ENCODE results near the gene COMT. TPM values are rescaled to one million over a fixed set of nuclear protein-coding genes. Genes with fewer than 3 reads are reported as not detected.

The COMT gene
- total RNA-seq, 1 donor from 2014 or later, result 175 TPM

GRCh38 chr22:19915287-19915954, 26.2 kb upstream of the COMT start:
- TF ChIP-seq CTCF (IDR thresholded peaks at IDR 0.05), result no peak
- H3K4me3 ChIP-seq, result no peak overlapping the region
- peaks cover 66% of the 10 kb centered on the region for H3K36me3 ChIP-seq
- no peaks in the 10 kb centered on the region for H3K9me3 ChIP-seq
- intact Hi-C loops (cut with DNase I), result no loop called here
- H3K27ac ChIP-seq, result no peak overlapping the region
- ATAC-seq (no peak), DNase-seq (no peak)
- no peaks in the 10 kb centered on the region for H3K4me1 ChIP-seq
- H3K27me3 ChIP-seq, result no peaks in the 10 kb centered on the region

- H3K9me3 ChIP-seq, result no peaks in the 10 kb centered on the region
- no peak for DNase-seq
- H3K27ac ChIP-seq, result no peak overlapping the region
- H3K27me3 ChIP-seq, result no peaks in the 10 kb centered on the region
- intact Hi-C loops (cut with DNase I), result no loop called here
- no peak for ATAC-seq
- no peak for TF ChIP-seq CTCF (IDR thresholded peaks at IDR 0.05)
- H3K4me1 ChIP-seq, result no peaks in the 10 kb centered on the region
- H3K36me3 ChIP-seq, result peaks cover 63% of the 10 kb centered on the region
- H3K4me3 ChIP-seq, result no peak overlapping the region
Measured at GRCh38 chr22:19916006-19916405, 25.6 kb upstream of the COMT start.

GRCh38 chr22:19916941-19917340, 24.6 kb upstream of the COMT start:
- H3K4me3 ChIP-seq, result no peak overlapping the region
- no peaks in the 10 kb centered on the region for H3K27me3 ChIP-seq
- no peak overlapping the region for H3K27ac ChIP-seq
- TF ChIP-seq CTCF (IDR thresholded peaks at IDR 0.05), result no peak
- ATAC-seq, result no peak
- H3K4me1 ChIP-seq, result no peaks in the 10 kb centered on the region
- H3K9me3 ChIP-seq, result no peaks in the 10 kb centered on the region
- intact Hi-C loops (cut with DNase I), result no loop called here
- H3K36me3 ChIP-seq, result peaks cover 57% of the 10 kb centered on the region
- no peak for DNase-seq

GRCh38 chr22:19917389-19918138, 24.0 kb upstream of the COMT start:
- Histone ChIP-seq H3K36me3 (peaks cover 57% of the 10 kb centered on the region), H3K9me3 (no peaks in the 10 kb centered on the region), H3K27me3 (no peaks in the 10 kb centered on the region), H3K4me1 (no peaks in the 10 kb centered on the region), H3K4me3 (no peak overlapping the region), H3K27ac (no peak overlapping the region)
- intact Hi-C loops (cut with DNase I), result no loop called here
- ATAC-seq (no peak), DNase-seq (no peak)
- no peak for TF ChIP-seq CTCF (IDR thresholded peaks at IDR 0.05)

GRCh38 chr22:19918332-19919106, 23.1 kb upstream of the COMT start:
- Histone ChIP-seq H3K4me1 (no peaks in the 10 kb centered on the region), H3K36me3 (peaks cover 50% of the 10 kb centered on the region), H3K27ac (no peak overlapping the region), H3K9me3 (no peaks in the 10 kb centered on the region), H3K4me3 (no peak overlapping the region), H3K27me3 (no peaks in the 10 kb centered on the region)
- intact Hi-C loops (cut with DNase I), result no loop called here
- ATAC-seq (no peak), DNase-seq (no peak)
- TF ChIP-seq CTCF (IDR thresholded peaks at IDR 0.05), result no peak
